ENCODE results near the gene CMSS1.

CMSS1 gene

DNA sequence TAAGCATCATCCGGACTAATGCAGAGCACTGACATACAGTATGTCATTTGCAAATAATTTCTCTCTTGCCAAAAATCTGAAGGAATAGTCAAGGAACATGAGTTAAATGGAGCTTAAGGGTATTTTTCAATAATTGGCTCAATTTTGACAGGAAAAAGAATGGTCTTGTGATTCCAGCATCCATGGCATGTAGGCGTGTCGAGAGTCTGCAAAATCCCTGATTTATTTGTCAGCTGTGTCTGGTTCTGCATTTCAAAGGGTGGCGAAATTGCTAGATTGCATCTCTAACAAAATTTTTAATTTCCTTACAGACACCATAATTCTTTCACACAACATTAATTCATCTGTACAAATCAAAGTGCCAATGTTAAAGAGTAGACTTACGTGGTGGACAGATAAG is 377.7 kb downstream of the CMSS1 start:
- no peaks in the 10 kb centered on the region for H3K36me3 Mint-ChIP-seq
- ATAC-seq (replicated peaks) = no peak

DNA sequence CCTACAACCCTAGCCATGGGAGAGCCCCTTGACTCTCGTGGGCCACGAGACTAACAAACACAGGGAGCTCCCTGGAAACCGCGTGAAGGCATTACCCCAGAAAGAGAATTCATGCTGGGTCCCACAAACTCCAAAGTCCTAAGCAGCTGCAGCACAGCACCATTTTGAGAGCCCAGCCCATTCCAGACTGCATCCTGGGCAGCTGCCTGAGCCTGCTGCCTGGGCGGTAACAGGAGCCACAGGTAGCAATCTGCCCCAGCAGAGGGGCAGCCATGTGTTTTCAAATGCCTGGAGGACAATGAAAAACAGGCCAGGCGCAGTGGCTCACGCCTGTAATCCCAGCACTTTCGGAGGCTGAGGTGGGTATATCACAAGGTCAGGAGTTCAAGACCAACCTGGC is 380.2 kb downstream of the CMSS1 start:
- no peak overlapping the region for H3K27ac Mint-ChIP-seq
- no peak for ATAC-seq (replicated peaks)
- no peaks in the 10 kb centered on the region for H3K4me1 Mint-ChIP-seq
- H3K27me3 Mint-ChIP-seq = no peaks in the 10 kb centered on the region
- H3K4me3 Mint-ChIP-seq = no peak overlapping the region
- DNase-seq = no peak
- no peaks in the 10 kb centered on the region for H3K36me3 Mint-ChIP-seq
- H3K9me3 Mint-ChIP-seq = peaks cover 0 to 4% of the 10 kb centered on the region in 2 donors

More for the DNA sequence above, 377.7 kb downstream of the CMSS1 start:
- Mint-ChIP-seq H3K27ac (no peak overlapping the region), H3K4me3 (no peak overlapping the region), H3K27me3 (no peaks in the 10 kb centered on the region), H3K9me3 (peaks cover 0 to 4% of the 10 kb centered on the region in 2 donors), H3K4me1 (no peaks in the 10 kb centered on the region)
- DNase-seq = no peak

DNA sequence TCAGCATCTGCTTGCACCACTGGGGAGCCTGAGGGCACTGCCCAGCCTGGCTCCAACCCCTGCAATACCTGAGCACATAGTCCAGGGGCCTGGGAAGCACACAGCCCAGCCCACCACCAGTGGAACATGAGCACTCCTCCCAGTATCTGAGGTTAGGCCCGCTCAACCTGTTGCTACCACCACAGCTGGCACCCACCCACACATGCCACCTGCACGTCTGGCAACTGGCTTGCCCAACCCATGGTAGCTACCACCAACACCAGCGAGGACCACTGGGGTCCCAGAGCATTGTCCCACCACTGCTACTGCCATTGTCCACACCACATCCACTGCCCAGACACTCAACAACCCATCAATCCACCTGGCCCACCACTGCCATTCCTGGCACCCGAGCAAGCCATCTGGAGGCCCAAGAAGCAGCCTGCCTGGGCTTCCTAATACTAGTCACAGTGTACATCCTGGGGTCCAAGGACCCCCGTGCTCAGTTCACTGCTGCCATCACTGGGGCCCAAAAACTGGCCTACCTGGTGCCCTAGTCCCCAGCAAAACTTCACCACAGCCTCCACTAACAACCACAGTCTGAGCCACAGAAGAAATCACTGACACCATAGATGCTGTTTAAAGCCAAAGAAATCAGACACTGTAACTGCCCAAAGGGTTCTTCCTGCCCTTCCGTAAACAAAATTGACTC is 381.1 kb downstream of the CMSS1 start:
- H3K4me1 Mint-ChIP-seq = no peaks in the 10 kb centered on the region
- peaks cover 0 to 4% of the 10 kb centered on the region in 2 donors for H3K9me3 Mint-ChIP-seq
- no peaks in the 10 kb centered on the region for H3K27me3 Mint-ChIP-seq
- H3K4me3 Mint-ChIP-seq = no peak overlapping the region
- DNase-seq = no peak
- no peak for ATAC-seq (replicated peaks)
- no peak overlapping the region for H3K27ac Mint-ChIP-seq
- no peaks in the 10 kb centered on the region for H3K36me3 Mint-ChIP-seq

DNA sequence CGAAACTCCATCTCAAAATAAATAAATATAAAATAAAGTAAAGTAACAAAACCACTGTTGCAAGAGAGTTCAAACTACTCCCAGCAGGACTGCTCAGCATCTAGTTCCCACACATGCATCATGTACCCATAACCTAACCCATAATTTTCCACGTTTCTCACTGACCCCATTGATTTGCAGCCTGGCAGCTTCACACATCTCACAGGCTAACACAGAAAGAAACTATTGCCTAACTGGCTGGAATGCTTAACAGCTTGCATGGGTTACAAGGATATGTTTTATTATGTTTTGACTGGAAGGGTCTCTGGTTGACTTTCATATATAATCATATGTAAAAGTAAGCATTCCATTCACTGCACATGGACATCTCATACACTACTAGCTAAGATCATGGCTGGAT is 387.5 kb downstream of the CMSS1 start:
- Mint-ChIP-seq H3K27ac (no peak overlapping the region), H3K9me3 (no peaks in the 10 kb centered on the region), H3K36me3 (no peaks in the 10 kb centered on the region)

GRCh38 chr3:100206687-100207086 is 389.0 kb downstream of the CMSS1 start:
- H3K4me3 Mint-ChIP-seq = no peak overlapping the region
- H3K4me1 Mint-ChIP-seq = peaks cover 7 to 11% of the 10 kb centered on the region in 2 donors
- no peaks in the 10 kb centered on the region for H3K9me3 Mint-ChIP-seq
- no peaks in the 10 kb centered on the region for H3K27me3 Mint-ChIP-seq
- no peak for ATAC-seq (replicated peaks)
- H3K27ac Mint-ChIP-seq = no peak overlapping the region
- no peaks in the 10 kb centered on the region for H3K36me3 Mint-ChIP-seq
- no peak for DNase-seq

More for the DNA sequence above, 387.5 kb downstream of the CMSS1 start:
- Mint-ChIP-seq H3K27me3 (no peaks in the 10 kb centered on the region), H3K4me1 (peaks cover 3 to 6% of the 10 kb centered on the region in 2 donors), H3K4me3 (no peak overlapping the region)
- no peak for ATAC-seq (replicated peaks)
- DNase-seq = no peak

DNA sequence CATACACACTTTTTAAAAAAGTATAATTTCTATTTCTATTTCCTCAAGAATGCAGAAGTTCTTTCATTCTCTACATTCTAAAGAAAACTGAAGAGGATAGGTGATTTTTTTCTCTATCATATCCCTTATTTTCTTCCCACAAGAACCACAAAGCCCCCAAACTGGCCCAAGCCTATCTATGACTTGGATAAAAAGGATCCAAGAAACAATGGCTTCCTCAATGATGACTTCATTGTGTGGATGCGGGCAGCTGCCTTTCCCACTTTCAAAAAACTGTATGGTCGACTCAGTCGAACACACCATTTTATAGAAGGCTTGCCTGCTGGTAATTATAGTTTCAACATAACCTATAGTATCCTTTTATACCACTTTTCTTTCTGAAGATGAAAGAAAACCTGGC is 390.2 kb downstream of the CMSS1 start:
- H3K36me3 Mint-ChIP-seq = no peaks in the 10 kb centered on the region
- ATAC-seq (replicated peaks) (no peak), DNase-seq (no peak)
- no peaks in the 10 kb centered on the region for H3K27me3 Mint-ChIP-seq
- H3K4me1 Mint-ChIP-seq = peaks cover 7 to 11% of the 10 kb centered on the region in 2 donors
- H3K4me3 Mint-ChIP-seq = no peak overlapping the region
- no peak overlapping the region for H3K27ac Mint-ChIP-seq
- no peaks in the 10 kb centered on the region for H3K9me3 Mint-ChIP-seq

DNA sequence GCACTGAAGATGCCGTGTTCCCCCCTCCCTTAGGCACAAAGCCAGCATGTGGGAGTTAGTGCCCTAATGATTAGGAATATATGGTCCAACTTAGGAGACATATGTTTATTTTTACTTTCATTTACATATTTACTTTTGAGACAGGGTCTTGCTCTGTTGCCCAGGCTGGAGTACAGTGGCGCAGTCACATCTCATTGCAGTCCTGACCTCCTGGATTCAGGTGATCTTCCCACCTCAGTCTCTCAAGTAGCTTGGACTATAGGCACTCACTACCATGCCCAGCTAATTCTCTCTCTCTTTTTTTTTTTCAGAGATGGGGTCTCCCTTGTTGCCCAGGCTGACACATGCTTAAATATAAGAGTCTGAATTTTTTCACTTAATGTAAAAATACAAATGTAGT is 391.5 kb downstream of the CMSS1 start:
- H3K27me3 Mint-ChIP-seq = no peaks in the 10 kb centered on the region
- H3K9me3 Mint-ChIP-seq = no peaks in the 10 kb centered on the region
- no peaks in the 10 kb centered on the region for H3K36me3 Mint-ChIP-seq
- peaks cover 7 to 11% of the 10 kb centered on the region in 2 donors for H3K4me1 Mint-ChIP-seq
- ATAC-seq (replicated peaks) (no peak), DNase-seq (no peak)
- no peak overlapping the region for H3K27ac Mint-ChIP-seq
- H3K4me3 Mint-ChIP-seq = no peak overlapping the region

DNA sequence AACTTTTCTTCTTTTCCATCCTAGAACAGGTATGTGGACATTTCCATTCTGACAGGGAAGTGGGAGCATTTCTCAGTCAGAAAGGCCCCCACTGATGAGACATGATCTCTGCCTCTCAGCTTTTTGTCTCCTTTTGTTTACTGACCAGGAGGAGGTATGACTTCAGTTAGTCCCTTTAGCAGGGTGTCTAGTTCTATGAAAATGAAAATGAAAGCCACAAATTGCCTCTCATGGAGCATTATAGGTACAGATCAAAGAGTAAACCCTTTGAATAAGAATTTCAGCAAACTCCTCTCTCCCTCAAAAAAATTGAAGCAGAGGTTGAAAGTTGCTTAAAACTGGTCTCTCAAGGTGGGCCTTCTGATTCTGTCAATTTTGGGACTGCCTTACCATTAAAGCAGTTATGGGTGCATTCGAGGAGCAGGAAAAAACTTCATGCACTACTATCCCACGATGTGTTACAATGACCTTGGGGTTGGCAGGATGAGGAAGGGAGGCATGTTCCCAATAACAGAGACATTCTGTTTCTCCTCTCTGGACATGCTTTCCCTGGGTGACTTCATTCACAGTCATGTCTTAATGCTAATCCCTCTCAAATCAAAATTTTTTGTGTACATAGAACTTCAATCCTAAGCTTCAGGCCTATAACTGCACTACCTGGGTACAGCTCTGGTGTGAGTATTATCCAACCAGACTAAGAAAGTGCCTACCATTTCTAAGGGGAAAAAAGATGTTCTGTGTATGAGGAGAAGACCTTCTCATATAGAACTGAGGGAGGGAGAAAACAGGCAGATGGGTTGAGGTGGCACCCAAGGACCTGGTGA is 392.5 kb downstream of the CMSS1 start:
- no peak for DNase-seq
- peak; percentile 55 to 72 for ATAC-seq (replicated peaks)
- H3K27ac Mint-ChIP-seq = no peak overlapping the region
- H3K9me3 Mint-ChIP-seq = no peaks in the 10 kb centered on the region
- H3K36me3 Mint-ChIP-seq = no peaks in the 10 kb centered on the region
- peaks cover 7 to 11% of the 10 kb centered on the region in 2 donors for H3K4me1 Mint-ChIP-seq
- no peaks in the 10 kb centered on the region for H3K27me3 Mint-ChIP-seq
- H3K4me3 Mint-ChIP-seq = no peak overlapping the region

- Mint-ChIP-seq H3K4me3 (no peak overlapping the region), H3K4me1 (peaks cover 7 to 11% of the 10 kb centered on the region in 2 donors), H3K27ac (no peak overlapping the region), H3K9me3 (no peaks in the 10 kb centered on the region), H3K36me3 (no peaks in the 10 kb centered on the region), H3K27me3 (no peaks in the 10 kb centered on the region)
- ATAC-seq (replicated peaks) (no peak), DNase-seq (no peak)
These were observed 393.1 kb downstream of the CMSS1 start for GRCh38 chr3:100210772-100211135.

- no peak overlapping the region for H3K27ac Mint-ChIP-seq
- peaks cover 0 to 4% of the 10 kb centered on the region in 2 donors for H3K36me3 Mint-ChIP-seq
- H3K27me3 Mint-ChIP-seq = peaks cover 0 to 3% of the 10 kb centered on the region in 2 donors
- no peak for DNase-seq
- no peak overlapping the region for H3K4me3 Mint-ChIP-seq
- peaks cover 7 to 11% of the 10 kb centered on the region in 2 donors for H3K4me1 Mint-ChIP-seq
- H3K9me3 Mint-ChIP-seq = peaks cover 2 to 4% of the 10 kb centered on the region in 2 donors
- ATAC-seq (replicated peaks) = no peak
These were observed 396.4 kb downstream of the CMSS1 start for GRCh38 chr3:100213891-100214573.

DNA sequence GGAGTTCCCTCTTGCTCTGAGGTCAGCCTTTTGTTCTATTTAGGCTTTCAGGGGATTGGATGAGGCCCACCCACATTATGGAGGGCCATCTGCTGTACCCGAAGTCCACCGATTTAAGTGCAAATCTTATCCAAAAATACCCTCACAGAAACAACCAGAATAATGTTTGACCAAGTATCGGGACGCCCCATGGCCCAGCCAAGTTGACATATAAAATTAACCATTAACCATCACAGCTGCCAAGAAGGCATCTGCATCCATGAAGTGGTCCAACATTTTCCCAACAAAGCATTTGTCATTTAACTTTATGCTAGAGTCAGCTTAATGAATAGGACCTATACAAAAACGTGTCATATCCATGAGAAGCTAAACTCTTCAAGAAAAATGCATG is 396.9 kb downstream of the CMSS1 start:
- Mint-ChIP-seq H3K36me3 (peaks cover 0 to 4% of the 10 kb centered on the region in 2 donors), H3K27me3 (peaks cover 0 to 3% of the 10 kb centered on the region in 2 donors), H3K27ac (no peak overlapping the region), H3K4me1 (peaks cover 7 to 11% of the 10 kb centered on the region in 2 donors), H3K9me3 (peaks cover 5 to 8% of the 10 kb centered on the region in 2 donors), H3K4me3 (no peak overlapping the region)
- ATAC-seq (replicated peaks) (no peak), DNase-seq (no peak)

- peaks cover 0 to 3% of the 10 kb centered on the region in 2 donors for H3K27me3 Mint-ChIP-seq
- H3K27ac Mint-ChIP-seq = no peak overlapping the region
- no peak overlapping the region for H3K4me3 Mint-ChIP-seq
- peaks cover 8% of the 10 kb centered on the region in 2 donors for H3K9me3 Mint-ChIP-seq
- ATAC-seq (replicated peaks) = no peak
- no peak for DNase-seq
- H3K36me3 Mint-ChIP-seq = peaks cover 0 to 4% of the 10 kb centered on the region in 2 donors
- no peaks in the 10 kb centered on the region for H3K4me1 Mint-ChIP-seq
These were observed 399.1 kb downstream of the CMSS1 start for GRCh38 chr3:100216713-100217112.

DNA sequence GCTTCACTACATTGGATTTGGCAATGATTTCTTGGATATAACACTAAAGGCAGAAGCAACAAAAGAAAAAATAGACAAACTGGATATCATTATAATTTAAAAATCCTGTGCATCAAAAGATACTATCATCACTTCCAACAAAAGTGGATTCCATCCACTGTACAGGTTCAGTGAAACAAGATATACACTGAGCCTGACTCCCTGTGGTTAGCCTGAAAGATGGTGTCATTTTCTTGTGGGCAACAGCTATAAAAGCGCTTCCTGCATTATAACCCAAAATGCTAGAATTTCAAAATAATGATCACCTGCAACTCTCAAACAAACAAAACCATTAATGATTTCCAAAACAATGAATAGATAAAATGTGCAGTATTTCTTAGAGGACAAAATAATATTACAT is 403.5 kb downstream of the CMSS1 start:
- ATAC-seq (replicated peaks) (no peak), DNase-seq (no peak)
- Mint-ChIP-seq H3K4me3 (no peak overlapping the region), H3K27me3 (peaks cover 0 to 3% of the 10 kb centered on the region in 2 donors), H3K36me3 (peaks cover 0 to 4% of the 10 kb centered on the region in 2 donors), H3K27ac (no peak overlapping the region), H3K4me1 (no peaks in the 10 kb centered on the region), H3K9me3 (peaks cover 8 to 10% of the 10 kb centered on the region in 2 donors)

DNA sequence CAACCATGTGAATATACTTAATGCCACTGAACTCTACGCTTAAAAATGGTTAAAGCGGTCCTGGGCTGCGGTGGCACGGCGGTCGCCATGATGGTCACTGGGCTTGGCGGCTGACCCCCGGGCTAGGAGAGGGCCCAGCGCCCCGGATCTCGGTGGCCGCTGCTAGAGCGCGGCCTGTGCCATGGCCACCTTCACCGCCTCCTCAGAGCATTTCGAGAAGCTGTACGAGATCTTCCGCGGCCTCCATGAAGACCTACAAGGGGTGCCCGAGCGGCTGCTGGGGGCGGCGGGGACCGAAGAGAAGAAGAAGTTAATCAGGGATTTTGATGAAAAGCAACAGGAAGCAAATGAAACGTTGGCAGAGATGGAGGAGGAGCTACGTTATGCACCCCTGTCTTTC is 407.5 kb downstream of the CMSS1 start:
- ATAC-seq (replicated peaks) (no peak), DNase-seq (no peak)
- Mint-ChIP-seq H3K27me3 (peaks cover 0 to 4% of the 10 kb centered on the region in 2 donors), H3K4me1 (no peaks in the 10 kb centered on the region), H3K27ac (no peak overlapping the region), H3K36me3 (no peaks in the 10 kb centered on the region), H3K4me3 (no peak overlapping the region), H3K9me3 (peaks cover 4 to 5% of the 10 kb centered on the region in 2 donors)

Measured in stimulated activated naive B cell treated with anti-CD40 and anti-IgM and Interleukin-4, amounts not matched to agents 10 μg/mL and 1 μg/mL and 100 μg/mL, for 72 hours (primary cell).